DOHH2 (cell line): Measurements from ENCODE around the gene MYO18A.

Experiments used
- H3F3A ChIP-seq: fragments of 200-600 bp; sonication (generic), shearing (Covaris generic); 2 replicates; pipeline ENCODE4 v1.6.0; 2016; ENCODE audit warnings: antibody characterized with exemption, mild to moderate bottlenecking; ENCODE audit not compliant: control insufficient read depth, insufficient read depth
- H3K27ac ChIP-seq: fragments of 200-600 bp; sonication (generic); 2 replicates; pipeline ENCODE4 v1.5.1; 2014; ENCODE audit warnings: low read depth, mild to moderate bottlenecking, low read length, moderate library complexity
- H3K27me3 ChIP-seq: fragments of 200-600 bp; sonication (generic); 2 replicates; pipeline ENCODE4 v1.6.1; 2014; ENCODE audit warnings: mild to moderate bottlenecking, low read length, mixed read lengths; ENCODE audit not compliant: control insufficient read depth
- H3K36me3 ChIP-seq: fragments of 200-600 bp; sonication (generic); 2 replicates; pipeline ENCODE4 v1.6.1; 2014; ENCODE audit warnings: mild to moderate bottlenecking, low read length, moderate library complexity, mixed read lengths; ENCODE audit not compliant: control insufficient read depth
- H3K4me1 ChIP-seq: fragments of 200-600 bp; sonication (generic); 2 replicates; pipeline ENCODE4 v1.6.1; 2014; ENCODE audit warnings: mild to moderate bottlenecking, low read length, mixed read lengths; ENCODE audit not compliant: control insufficient read depth
- H3K4me2 ChIP-seq: fragments of 200-600 bp; sonication (generic); 2 replicates; pipeline ENCODE4 v1.6.0; 2014; ENCODE audit warnings: mild to moderate bottlenecking, low read length, moderate library complexity
- H3K4me3 ChIP-seq: fragments of 200-600 bp; sonication (generic); 2 replicates; pipeline ENCODE4 v1.5.1; 2014; ENCODE audit warnings: mild to moderate bottlenecking, low read length, mixed read lengths
- H3K79me2 ChIP-seq: fragments of 200-600 bp; sonication (generic); 2 replicates; pipeline ENCODE4 v1.6.1; 2014; ENCODE audit warnings: mild to moderate bottlenecking, low read length, mixed read lengths; ENCODE audit not compliant: control insufficient read depth
- H3K9me2 ChIP-seq: fragments of 200-600 bp; sonication (generic); replicated peaks from 2 replicates; pipeline ENCODE4 v1.6.1; 2014; ENCODE audit warnings: mild to moderate bottlenecking, low read length, mixed read lengths; ENCODE audit not compliant: control insufficient read depth
- H3K9me3 ChIP-seq: fragments of 200-600 bp; sonication (generic); 2 replicates; pipeline ENCODE4 v1.6.1; 2014; ENCODE audit warnings: antibody characterized with exemption, low read length, mixed read lengths; ENCODE audit not compliant: control insufficient read depth, insufficient read depth
- H4K20me1 ChIP-seq: fragments of 200-600 bp; sonication (generic); 2 replicates; pipeline ENCODE4 v1.6.0; 2014; ENCODE audit warnings: low read depth, mild to moderate bottlenecking, antibody characterized with exemption, low read length, moderate library complexity; ENCODE audit not compliant: control insufficient read depth, insufficient read depth
- EZH2phosphoT487 ChIP-seq: fragments of 200-600 bp; sonication (generic); IDR thresholded peaks from 2 replicates; pipeline ENCODE4 v1.6.1; 2017; ENCODE audit warnings: borderline replicate concordance, mild to moderate bottlenecking, antibody characterized with exemption, low read length, moderate library complexity, mixed read lengths
- TF ChIP-seq, protein P1 (sequence below): fragments of 200-600 bp; sonication (generic); IDR thresholded peaks from one replicate; pipeline ENCODE4 v1.5.1; 2014; ENCODE audit warnings: antibody characterized with exemption, mild to moderate bottlenecking, low read depth, low read length; ENCODE audit not compliant: poor library complexity, severe bottlenecking

MYO18A gene

DNA sequence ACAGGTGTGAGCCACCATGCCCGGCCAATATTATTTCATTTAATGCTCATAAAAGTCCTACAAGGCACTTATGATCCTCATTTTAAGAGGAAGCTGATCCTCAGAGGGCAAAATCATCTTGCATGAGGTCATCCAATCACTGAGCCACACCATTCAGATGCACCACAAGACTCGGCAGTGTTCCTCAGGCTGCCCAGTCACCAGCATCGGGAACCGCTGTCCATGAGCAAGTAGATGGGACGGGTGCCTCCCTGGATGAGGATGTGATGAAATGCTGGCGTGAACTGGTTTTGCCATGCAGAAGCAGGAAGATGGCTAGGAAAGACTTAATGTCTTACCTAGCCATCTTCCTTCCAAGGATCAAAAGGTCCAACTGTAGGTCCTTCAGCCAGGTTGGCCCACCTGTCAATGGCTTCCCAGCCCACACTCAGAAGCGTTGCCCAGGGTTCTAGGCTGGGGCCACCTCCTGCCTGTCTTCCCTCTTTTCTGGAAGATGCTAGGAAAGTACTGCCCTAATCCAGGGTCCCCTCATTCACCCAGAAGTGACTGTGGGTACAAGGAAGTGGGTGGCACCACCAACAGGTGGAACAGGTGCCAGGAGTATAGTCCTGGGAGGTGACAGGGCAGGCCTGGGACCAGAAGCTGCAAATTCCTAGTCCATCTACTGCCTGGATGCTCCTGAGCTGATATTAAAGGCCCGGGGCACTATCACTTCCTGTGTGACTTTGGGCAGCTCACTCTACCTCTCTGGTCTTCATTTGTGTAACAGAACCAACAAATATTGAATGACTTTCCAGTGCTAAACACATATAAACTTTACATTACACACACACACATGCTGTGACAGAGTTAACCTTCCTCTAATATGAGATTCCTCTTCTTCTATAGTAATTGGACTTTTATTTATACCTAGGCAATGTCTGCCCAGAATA lies 34.3 kb upstream of the MYO18A start:
- Histone ChIP-seq H3K79me2 (no peaks in the 10 kb centered on the region), H3K36me3 (no peaks in the 10 kb centered on the region), H3K4me3 (no peak overlapping the region), H3K9me2 (no peaks in the 10 kb centered on the region), H3K9me3 (no peaks in the 10 kb centered on the region), H3K27ac (no peak overlapping the region), H3K4me1 (peaks cover 11% of the 10 kb centered on the region), H3K27me3 (no peaks in the 10 kb centered on the region; the same call in none of the 2 replicates), H3K4me2 (no peak overlapping the region), H4K20me1 (no peaks in the 10 kb centered on the region), H3F3A (no peaks in the 10 kb centered on the region)
- TF ChIP-seq, protein P1, sequence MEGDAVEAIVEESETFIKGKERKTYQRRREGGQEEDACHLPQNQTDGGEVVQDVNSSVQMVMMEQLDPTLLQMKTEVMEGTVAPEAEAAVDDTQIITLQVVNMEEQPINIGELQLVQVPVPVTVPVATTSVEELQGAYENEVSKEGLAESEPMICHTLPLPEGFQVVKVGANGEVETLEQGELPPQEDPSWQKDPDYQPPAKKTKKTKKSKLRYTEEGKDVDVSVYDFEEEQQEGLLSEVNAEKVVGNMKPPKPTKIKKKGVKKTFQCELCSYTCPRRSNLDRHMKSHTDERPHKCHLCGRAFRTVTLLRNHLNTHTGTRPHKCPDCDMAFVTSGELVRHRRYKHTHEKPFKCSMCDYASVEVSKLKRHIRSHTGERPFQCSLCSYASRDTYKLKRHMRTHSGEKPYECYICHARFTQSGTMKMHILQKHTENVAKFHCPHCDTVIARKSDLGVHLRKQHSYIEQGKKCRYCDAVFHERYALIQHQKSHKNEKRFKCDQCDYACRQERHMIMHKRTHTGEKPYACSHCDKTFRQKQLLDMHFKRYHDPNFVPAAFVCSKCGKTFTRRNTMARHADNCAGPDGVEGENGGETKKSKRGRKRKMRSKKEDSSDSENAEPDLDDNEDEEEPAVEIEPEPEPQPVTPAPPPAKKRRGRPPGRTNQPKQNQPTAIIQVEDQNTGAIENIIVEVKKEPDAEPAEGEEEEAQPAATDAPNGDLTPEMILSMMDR = no peak
- TF ChIP-seq EZH2phosphoT487 = no peak

GRCh38 chr17:29212681-29213121 lies 32.5 kb upstream of the MYO18A start:
- Histone ChIP-seq H3K9me3 (no peaks in the 10 kb centered on the region), H3K4me1 (peaks cover 6% of the 10 kb centered on the region; the same call in 1 of the 2 replicates), H3K27me3 (no peaks in the 10 kb centered on the region; the same call in none of the 2 replicates), H3K27ac (no peak overlapping the region), H3F3A (no peaks in the 10 kb centered on the region), H3K36me3 (no peaks in the 10 kb centered on the region), H3K4me3 (no peak overlapping the region), H3K9me2 (no peaks in the 10 kb centered on the region), H3K4me2 (no peak overlapping the region), H3K79me2 (no peaks in the 10 kb centered on the region), H4K20me1 (no peaks in the 10 kb centered on the region)
- no peak for TF ChIP-seq EZH2phosphoT487
- TF ChIP-seq, protein P1 = no peak

DNA sequence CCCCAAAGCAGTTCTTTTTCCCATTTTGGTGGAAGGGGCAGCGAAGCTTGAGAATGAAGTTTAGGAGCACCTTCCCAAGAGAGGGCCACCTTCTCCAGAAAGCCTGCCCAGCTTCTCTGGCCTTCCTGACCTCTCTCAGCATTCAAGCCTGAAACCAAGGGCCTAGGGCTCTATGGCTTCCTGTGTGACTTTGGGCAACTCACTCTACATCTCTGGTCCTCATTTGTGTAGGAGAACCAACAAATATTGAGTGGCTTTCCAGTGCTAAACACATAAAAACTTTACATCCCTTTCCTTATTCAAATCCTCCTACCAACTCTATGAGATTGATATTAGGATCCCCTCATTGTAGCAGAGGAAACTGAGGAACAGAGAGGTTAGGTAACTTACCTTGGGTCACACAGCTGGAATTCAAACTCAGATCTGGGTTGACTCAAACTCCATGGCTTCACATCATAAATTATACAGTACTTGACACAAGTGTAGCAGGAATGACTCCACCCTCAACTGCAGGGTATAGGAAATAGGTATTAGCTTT lies 32.0 kb upstream of the MYO18A start:
- H4K20me1 ChIP-seq = no peaks in the 10 kb centered on the region
- no peaks in the 10 kb centered on the region for H3K9me2 ChIP-seq
- no peak for TF ChIP-seq EZH2phosphoT487
- TF ChIP-seq, protein P1 = no peak
- no peak overlapping the region for H3K4me2 ChIP-seq
- H3K36me3 ChIP-seq = no peaks in the 10 kb centered on the region
- H3K4me1 ChIP-seq = peaks cover 6% of the 10 kb centered on the region; the same call in 1 of the 2 replicates
- no peaks in the 10 kb centered on the region for H3K9me3 ChIP-seq
- no peaks in the 10 kb centered on the region; the same call in 1 of the 2 replicates for H3K27me3 ChIP-seq
- H3K27ac ChIP-seq = no peak overlapping the region
- H3K79me2 ChIP-seq = no peaks in the 10 kb centered on the region
- H3K4me3 ChIP-seq = no peak overlapping the region
- H3F3A ChIP-seq = no peaks in the 10 kb centered on the region
